Measurements from ENCODE around the gene HABP2. TPM values are rescaled to one million over a fixed set of nuclear protein-coding genes. Genes with fewer than 3 reads are reported as not detected.

The HABP2 gene
- total and polyA plus RNA-seq, 2 experiments from 2014 or later, result not detected

- no peak for TF ChIP-seq POLR2AphosphoS5 (IDR thresholded peaks at IDR 0.05; ENCODE audit: low read depth)
Measured at GRCh38 chr10:113541549-113541927, 11.3 kb upstream of the HABP2 start (continued).

- Mint-ChIP-seq H3K27me3 (ENCODE audit: insufficient read depth, low read depth, poor library complexity) (peaks cover 7% of the 10 kb centered on the region), H3K9me3 (no peaks in the 10 kb centered on the region), H3K4me1 (no peaks in the 10 kb centered on the region), H3K27ac (no peak overlapping the region), H3K36me3 (ENCODE audit: low read depth) (no peaks in the 10 kb centered on the region), H3K4me3 (no peak overlapping the region)
- no peaks in the 10 kb centered on the region for H3K36me3 ChIP-seq (ENCODE audit: insufficient read depth)
- H3K4me1 ChIP-seq (ENCODE audit: insufficient read depth), result no peaks in the 10 kb centered on the region
- H3K9me2 ChIP-seq (ENCODE audit: insufficient read depth), result no peaks in the 10 kb centered on the region
- no peaks in the 10 kb centered on the region for H3F3A ChIP-seq (replicated peaks; ENCODE audit: low read depth)
- no peak overlapping the region for H3K4me2 ChIP-seq
- no peak for ATAC-seq
- no peak overlapping the region for H3K4me3 ChIP-seq
- no peak for DNase-seq (ENCODE audit: low spot score)
- H4K20me1 ChIP-seq (replicated peaks; ENCODE audit: insufficient read depth), result no peaks in the 10 kb centered on the region; the same call in 1 of the 2 replicates
- H3K79me2 ChIP-seq (replicated peaks; ENCODE audit: insufficient read depth), result no peaks in the 10 kb centered on the region
- H3K27me3 ChIP-seq (ENCODE audit: insufficient read depth), result 0 out of 2 replicates have a peak, but pooled peaks cover 1% of the 10 kb centered on the region
- no peak overlapping the region for H3K27ac ChIP-seq (ENCODE audit: low read depth)
- H2AFZ ChIP-seq, result no peak overlapping the region
- no peak for TF ChIP-seq ZNF331 (CRISPR knock-in tag; IDR thresholded peaks at IDR 0.05; ENCODE audit: low read depth)
- TF ChIP-seq NANOG (IDR thresholded peaks at IDR 0.05; ENCODE audit: borderline replicate concordance), result no peak
- TF ChIP-seq CTCF (conservative IDR thresholded peaks at IDR 0.05; ENCODE audit: low read depth in 2 of 2), result no peak
- TF ChIP-seq REST (IDR thresholded peaks at IDR 0.05; ENCODE audit: unreplicated experiment), result no peak
- TF ChIP-seq ETS1 (IDR thresholded peaks at IDR 0.05), result no peak
Measured at GRCh38 chr10:113543107-113543955, 9.5 kb upstream of the HABP2 start.

All from GM23338 (cell line).